ENCODE data around the gene GRWD1. TPM values are rescaled to one million over a fixed set of nuclear protein-coding genes. Genes with fewer than 3 reads are reported as not detected.
A peak's percentile ranks its signal among the peaks of the same experiment; 100 is the strongest.

The GRWD1 gene
- total and polyA plus RNA-seq, 10 of the 15 experiments (the other 5 are each of a cell fraction or from before 2014, with no cell fraction given) = 1.4 to 103 (median 30.7) TPM

- TF ChIP-seq RELB (IDR thresholded peaks at IDR 0.05; ENCODE audit: low read depth) = 0 out of 2 replicates have a peak, but pooled peaks have one; percentile 9
- TF ChIP-seq ZNF592 (IDR thresholded peaks at IDR 0.05) = no peak
- TF ChIP-seq ATF2 (IDR thresholded peaks at IDR 0.05; ENCODE audit: low read length) = no peak
- TF ChIP-seq SMC3 (IDR thresholded peaks at IDR 0.05; ENCODE audit: borderline replicate concordance, low read length) = no peak
- TF ChIP-seq CTCF (IDR thresholded peaks at IDR 0.05 in 2 of 3, conservative IDR thresholded peaks at IDR 0.05 in 1 of 3; ENCODE audit: control insufficient read depth in 2 of 3, extremely low read depth in 1 of 3, insufficient read depth in 1 of 3, low read depth in 3 of 3, low read length in 3 of 3) = no peak
- TF ChIP-seq SIX5 (IDR thresholded peaks at IDR 0.05; ENCODE audit: low read depth, low read length, severe bottlenecking) = no peak
- peak; percentile 42 to 76; a peak in 2 of 4 replicates for TF ChIP-seq BHLHE40 (IDR thresholded peaks at IDR 0.05; ENCODE audit: borderline replicate concordance in 1 of 2, low read depth in 2 of 2, low read length in 1 of 2)
- TF ChIP-seq RAD51 (IDR thresholded peaks at IDR 0.05) = peak; percentile 98
- no peak for TF ChIP-seq PBX3 (IDR thresholded peaks at IDR 0.05; ENCODE audit: insufficient replicate concordance, low read depth, low read length)
- peak; percentile 40; the same call in 1 of the 2 replicates for TF ChIP-seq ATF3 (IDR thresholded peaks at IDR 0.05; ENCODE audit: borderline replicate concordance, extremely low read depth, low read depth, low read length)
- TF ChIP-seq CHD4 (IDR thresholded peaks at IDR 0.05) = no peak
- TF ChIP-seq HDGF (IDR thresholded peaks at IDR 0.05) = peak; percentile 56; the same call in 1 of the 2 replicates
- TF ChIP-seq KDM1A (IDR thresholded peaks at IDR 0.05; ENCODE audit: borderline replicate concordance) = no peak
These were observed 55.9 kb downstream of the GRWD1 start (continued) for GRCh38 chr19:48501494-48502349.

Measured in GM12878 (cell line).